Measurements from ENCODE around the gene TTLL9.

DNA sequence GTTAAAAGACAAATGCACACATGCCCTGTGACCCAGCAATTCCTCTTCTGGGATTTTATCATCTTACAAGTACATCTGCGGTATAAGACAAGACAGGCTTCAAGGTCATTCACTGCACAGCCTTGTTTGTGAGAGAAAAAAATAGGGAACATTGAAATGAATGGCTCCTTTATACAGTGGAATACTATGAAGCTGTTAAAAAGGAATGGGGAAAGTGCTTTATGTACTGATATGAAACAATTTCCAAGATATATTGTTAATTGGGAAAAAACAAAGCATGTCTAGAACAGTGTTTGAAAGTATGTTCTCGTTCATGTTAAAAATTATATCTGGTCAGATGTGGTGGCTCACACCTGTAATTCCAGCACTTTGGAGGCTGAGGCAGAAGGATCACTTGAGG is 56.1 kb downstream of the TTLL9 start:
- TF ChIP-seq SNRNP70 (IDR thresholded peaks at IDR 0.05; ENCODE audit: low read depth, low read length) (no peak), JUND (CRISPR knock-in tag; IDR thresholded peaks at IDR 0.05) (no peak), CBFB (CRISPR knock-in tag; IDR thresholded peaks at IDR 0.05) (no peak), ZNF775 (CRISPR knock-in tag; IDR thresholded peaks at IDR 0.05; ENCODE audit: borderline replicate concordance) (no peak), ZNF234 (CRISPR knock-in tag; conservative IDR thresholded peaks at IDR 0.05) (no peak), FOXK2 (IDR thresholded peaks at IDR 0.05) (no peak), HNF4G (IDR thresholded peaks at IDR 0.05; ENCODE audit: borderline replicate concordance, low read depth, low read length) (no peak), HNF4G (CRISPR knock-in tag; IDR thresholded peaks at IDR 0.05; ENCODE audit: borderline replicate concordance, low read depth) (no peak), U2AF1 (optimal IDR thresholded peaks at IDR 0.05; ENCODE audit: low read depth, low read length) (no peak), TAF15 (IDR thresholded peaks at IDR 0.05; ENCODE audit: low read depth, low read length, poor library complexity, severe bottlenecking) (no peak)
- TF ChIP-seq, protein P1, sequence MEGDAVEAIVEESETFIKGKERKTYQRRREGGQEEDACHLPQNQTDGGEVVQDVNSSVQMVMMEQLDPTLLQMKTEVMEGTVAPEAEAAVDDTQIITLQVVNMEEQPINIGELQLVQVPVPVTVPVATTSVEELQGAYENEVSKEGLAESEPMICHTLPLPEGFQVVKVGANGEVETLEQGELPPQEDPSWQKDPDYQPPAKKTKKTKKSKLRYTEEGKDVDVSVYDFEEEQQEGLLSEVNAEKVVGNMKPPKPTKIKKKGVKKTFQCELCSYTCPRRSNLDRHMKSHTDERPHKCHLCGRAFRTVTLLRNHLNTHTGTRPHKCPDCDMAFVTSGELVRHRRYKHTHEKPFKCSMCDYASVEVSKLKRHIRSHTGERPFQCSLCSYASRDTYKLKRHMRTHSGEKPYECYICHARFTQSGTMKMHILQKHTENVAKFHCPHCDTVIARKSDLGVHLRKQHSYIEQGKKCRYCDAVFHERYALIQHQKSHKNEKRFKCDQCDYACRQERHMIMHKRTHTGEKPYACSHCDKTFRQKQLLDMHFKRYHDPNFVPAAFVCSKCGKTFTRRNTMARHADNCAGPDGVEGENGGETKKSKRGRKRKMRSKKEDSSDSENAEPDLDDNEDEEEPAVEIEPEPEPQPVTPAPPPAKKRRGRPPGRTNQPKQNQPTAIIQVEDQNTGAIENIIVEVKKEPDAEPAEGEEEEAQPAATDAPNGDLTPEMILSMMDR (CRISPR knock-in tag; IDR thresholded peaks at IDR 0.05): no peak
- TF ChIP-seq, protein P2, sequence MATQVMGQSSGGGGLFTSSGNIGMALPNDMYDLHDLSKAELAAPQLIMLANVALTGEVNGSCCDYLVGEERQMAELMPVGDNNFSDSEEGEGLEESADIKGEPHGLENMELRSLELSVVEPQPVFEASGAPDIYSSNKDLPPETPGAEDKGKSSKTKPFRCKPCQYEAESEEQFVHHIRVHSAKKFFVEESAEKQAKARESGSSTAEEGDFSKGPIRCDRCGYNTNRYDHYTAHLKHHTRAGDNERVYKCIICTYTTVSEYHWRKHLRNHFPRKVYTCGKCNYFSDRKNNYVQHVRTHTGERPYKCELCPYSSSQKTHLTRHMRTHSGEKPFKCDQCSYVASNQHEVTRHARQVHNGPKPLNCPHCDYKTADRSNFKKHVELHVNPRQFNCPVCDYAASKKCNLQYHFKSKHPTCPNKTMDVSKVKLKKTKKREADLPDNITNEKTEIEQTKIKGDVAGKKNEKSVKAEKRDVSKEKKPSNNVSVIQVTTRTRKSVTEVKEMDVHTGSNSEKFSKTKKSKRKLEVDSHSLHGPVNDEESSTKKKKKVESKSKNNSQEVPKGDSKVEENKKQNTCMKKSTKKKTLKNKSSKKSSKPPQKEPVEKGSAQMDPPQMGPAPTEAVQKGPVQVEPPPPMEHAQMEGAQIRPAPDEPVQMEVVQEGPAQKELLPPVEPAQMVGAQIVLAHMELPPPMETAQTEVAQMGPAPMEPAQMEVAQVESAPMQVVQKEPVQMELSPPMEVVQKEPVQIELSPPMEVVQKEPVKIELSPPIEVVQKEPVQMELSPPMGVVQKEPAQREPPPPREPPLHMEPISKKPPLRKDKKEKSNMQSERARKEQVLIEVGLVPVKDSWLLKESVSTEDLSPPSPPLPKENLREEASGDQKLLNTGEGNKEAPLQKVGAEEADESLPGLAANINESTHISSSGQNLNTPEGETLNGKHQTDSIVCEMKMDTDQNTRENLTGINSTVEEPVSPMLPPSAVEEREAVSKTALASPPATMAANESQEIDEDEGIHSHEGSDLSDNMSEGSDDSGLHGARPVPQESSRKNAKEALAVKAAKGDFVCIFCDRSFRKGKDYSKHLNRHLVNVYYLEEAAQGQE (IDR thresholded peaks at IDR 0.05; ENCODE audit: borderline replicate concordance in 1 of 2, low read depth in 1 of 2, low read length in 2 of 2): no peak
- TF ChIP-seq, protein P3, sequence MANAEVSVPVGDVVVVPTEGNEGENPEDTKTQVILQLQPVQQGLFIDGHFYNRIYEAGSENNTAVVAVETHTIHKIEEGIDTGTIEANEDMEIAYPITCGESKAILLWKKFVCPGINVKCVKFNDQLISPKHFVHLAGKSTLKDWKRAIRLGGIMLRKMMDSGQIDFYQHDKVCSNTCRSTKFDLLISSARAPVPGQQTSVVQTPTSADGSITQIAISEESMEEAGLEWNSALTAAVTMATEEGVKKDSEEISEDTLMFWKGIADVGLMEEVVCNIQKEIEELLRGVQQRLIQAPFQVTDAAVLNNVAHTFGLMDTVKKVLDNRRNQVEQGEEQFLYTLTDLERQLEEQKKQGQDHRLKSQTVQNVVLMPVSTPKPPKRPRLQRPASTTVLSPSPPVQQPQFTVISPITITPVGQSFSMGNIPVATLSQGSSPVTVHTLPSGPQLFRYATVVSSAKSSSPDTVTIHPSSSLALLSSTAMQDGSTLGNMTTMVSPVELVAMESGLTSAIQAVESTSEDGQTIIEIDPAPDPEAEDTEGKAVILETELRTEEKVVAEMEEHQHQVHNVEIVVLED (CRISPR knock-in tag; IDR thresholded peaks at IDR 0.05; ENCODE audit: borderline replicate concordance): no peak
- TF ChIP-seq, protein P4, sequence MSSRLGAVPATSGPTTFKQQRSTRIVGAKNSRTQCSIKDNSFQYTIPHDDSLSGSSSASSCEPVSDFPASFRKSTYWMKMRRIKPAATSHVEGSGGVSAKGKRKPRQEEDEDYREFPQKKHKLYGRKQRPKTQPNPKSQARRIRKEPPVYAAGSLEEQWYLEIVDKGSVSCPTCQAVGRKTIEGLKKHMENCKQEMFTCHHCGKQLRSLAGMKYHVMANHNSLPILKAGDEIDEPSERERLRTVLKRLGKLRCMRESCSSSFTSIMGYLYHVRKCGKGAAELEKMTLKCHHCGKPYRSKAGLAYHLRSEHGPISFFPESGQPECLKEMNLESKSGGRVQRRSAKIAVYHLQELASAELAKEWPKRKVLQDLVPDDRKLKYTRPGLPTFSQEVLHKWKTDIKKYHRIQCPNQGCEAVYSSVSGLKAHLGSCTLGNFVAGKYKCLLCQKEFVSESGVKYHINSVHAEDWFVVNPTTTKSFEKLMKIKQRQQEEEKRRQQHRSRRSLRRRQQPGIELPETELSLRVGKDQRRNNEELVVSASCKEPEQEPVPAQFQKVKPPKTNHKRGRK (CRISPR knock-in tag; IDR thresholded peaks at IDR 0.05): no peak

Data from HepG2 (cell line).